PC-3 (cell line): ENCODE data around the gene AHSA1.

Source experiments
- EZH2 ChIP-seq: fragments of 300-600 bp; sonication (generic); IDR thresholded peaks from one replicate; pipeline ENCODE4 v1.6.1; 2017; ENCODE audit warnings: antibody characterized with exemption, mild to moderate bottlenecking, low read length; ENCODE audit not compliant: unreplicated experiment
- TF ChIP-seq, protein P1 (sequence below): fragments of 300-600 bp; sonication (generic); conservative IDR thresholded peaks from 2 replicates; pipeline ENCODE4 v1.5.1; 2017; ENCODE audit warnings: antibody characterized with exemption, low read depth, mild to moderate bottlenecking, low read length

DNA sequence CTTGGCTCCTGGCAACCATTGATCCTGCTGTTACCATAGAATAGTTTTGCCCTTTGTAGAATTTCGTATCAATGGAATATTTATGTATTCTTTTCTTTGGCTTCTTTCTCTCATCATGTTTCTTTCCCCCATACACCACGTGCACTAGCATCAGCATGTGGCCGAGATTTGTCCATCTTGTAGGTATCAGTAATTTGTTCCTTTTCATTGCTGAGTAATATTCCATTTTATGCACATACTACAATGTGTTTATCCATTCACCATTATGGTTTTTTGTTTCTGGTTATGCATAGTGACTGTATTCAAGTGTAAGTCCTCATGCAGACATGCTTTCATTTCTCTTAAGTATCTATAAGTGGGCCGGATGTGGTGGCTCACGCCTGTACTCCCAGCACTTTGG lies 45.2 kb downstream of the AHSA1 start:
- TF ChIP-seq, protein P1, sequence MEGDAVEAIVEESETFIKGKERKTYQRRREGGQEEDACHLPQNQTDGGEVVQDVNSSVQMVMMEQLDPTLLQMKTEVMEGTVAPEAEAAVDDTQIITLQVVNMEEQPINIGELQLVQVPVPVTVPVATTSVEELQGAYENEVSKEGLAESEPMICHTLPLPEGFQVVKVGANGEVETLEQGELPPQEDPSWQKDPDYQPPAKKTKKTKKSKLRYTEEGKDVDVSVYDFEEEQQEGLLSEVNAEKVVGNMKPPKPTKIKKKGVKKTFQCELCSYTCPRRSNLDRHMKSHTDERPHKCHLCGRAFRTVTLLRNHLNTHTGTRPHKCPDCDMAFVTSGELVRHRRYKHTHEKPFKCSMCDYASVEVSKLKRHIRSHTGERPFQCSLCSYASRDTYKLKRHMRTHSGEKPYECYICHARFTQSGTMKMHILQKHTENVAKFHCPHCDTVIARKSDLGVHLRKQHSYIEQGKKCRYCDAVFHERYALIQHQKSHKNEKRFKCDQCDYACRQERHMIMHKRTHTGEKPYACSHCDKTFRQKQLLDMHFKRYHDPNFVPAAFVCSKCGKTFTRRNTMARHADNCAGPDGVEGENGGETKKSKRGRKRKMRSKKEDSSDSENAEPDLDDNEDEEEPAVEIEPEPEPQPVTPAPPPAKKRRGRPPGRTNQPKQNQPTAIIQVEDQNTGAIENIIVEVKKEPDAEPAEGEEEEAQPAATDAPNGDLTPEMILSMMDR: no peak
- TF ChIP-seq EZH2: no peak
